Upper lobe of right lung (tissue), 1 donor: ENCODE data around the gene PARD3B. TPM values are rescaled to one million over a fixed set of nuclear protein-coding genes. Genes with fewer than 3 reads are reported as not detected.

Experiments
- ATAC-seq: fragments of 200-7000 bp; cut with Tn5 transposase; one replicate; pipeline ENCODE4 v1.9.1; 2020; ENCODE audit warnings: mild to moderate bottlenecking, moderate library complexity
- DNase-seq: peaks from one replicate; pipeline ENCODE4 v3.0.0-alpha.2; 2020
- H3K27ac ChIP-seq: fragments of 200-600 bp; one replicate; pipeline ENCODE4 v1.8.0; 2022
- H3K27me3 ChIP-seq: fragments of 200-600 bp; one replicate; pipeline ENCODE4 v1.8.0; 2022; ENCODE audit warnings: mild to moderate bottlenecking
- H3K36me3 ChIP-seq: fragments of 200-600 bp; one replicate; pipeline ENCODE4 v1.8.0; 2022
- H3K4me1 ChIP-seq: fragments of 200-600 bp; one replicate; pipeline ENCODE4 v1.8.0; 2022
- H3K4me3 ChIP-seq: fragments of 200-600 bp; one replicate; pipeline ENCODE4 v1.8.0; 2022; ENCODE audit warnings: mild to moderate bottlenecking
- H3K9me3 ChIP-seq: fragments of 200-600 bp; one replicate; pipeline ENCODE4 v1.8.0; 2022
- intact Hi-C: fragments of 100-400 bp; cut with DNase I; formaldehyde crosslinking; loops from one replicate; pipeline ENCODE4 v1.11.0; 2022
- total RNA-seq: library from RNA; stranded (reverse); fragmentation: NEBNext Ultra II Directional; extraction: Animal tissue kit (Norgen Biotek cat#: 25700); gene quantifications from one replicate; pipeline ENCODE4 v1.2.1, GENCODE V29; 2021
- TF ChIP-seq, protein P1 (sequence below): fragments of 200-600 bp; IDR thresholded peaks from one replicate; pipeline ENCODE4 v1.8.0; 2022; ENCODE audit warnings: antibody characterized with exemption
- donor health status: DM: no; HTN: yes; CAD: no; lungs with severe emphysema.

Gene PARD3B
- total RNA-seq, 1 donor from 2014 or later, result 32.5 TPM

GRCh38 chr2:205566606-205567168, 1021.4 kb downstream of the PARD3B start:
- H3K4me1 ChIP-seq, result no peaks in the 10 kb centered on the region
- intact Hi-C loops, result no loop called here
- no peaks in the 10 kb centered on the region for H3K27me3 ChIP-seq
- no peaks in the 10 kb centered on the region for H3K9me3 ChIP-seq
- no peak for DNase-seq
- ATAC-seq, result no peak
- no peak overlapping the region for H3K4me3 ChIP-seq
- TF ChIP-seq, protein P1, sequence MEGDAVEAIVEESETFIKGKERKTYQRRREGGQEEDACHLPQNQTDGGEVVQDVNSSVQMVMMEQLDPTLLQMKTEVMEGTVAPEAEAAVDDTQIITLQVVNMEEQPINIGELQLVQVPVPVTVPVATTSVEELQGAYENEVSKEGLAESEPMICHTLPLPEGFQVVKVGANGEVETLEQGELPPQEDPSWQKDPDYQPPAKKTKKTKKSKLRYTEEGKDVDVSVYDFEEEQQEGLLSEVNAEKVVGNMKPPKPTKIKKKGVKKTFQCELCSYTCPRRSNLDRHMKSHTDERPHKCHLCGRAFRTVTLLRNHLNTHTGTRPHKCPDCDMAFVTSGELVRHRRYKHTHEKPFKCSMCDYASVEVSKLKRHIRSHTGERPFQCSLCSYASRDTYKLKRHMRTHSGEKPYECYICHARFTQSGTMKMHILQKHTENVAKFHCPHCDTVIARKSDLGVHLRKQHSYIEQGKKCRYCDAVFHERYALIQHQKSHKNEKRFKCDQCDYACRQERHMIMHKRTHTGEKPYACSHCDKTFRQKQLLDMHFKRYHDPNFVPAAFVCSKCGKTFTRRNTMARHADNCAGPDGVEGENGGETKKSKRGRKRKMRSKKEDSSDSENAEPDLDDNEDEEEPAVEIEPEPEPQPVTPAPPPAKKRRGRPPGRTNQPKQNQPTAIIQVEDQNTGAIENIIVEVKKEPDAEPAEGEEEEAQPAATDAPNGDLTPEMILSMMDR, result no peak
- no peaks in the 10 kb centered on the region for H3K36me3 ChIP-seq
- H3K27ac ChIP-seq, result no peak overlapping the region

GRCh38 chr2:205568620-205569019, 1023.3 kb downstream of the PARD3B start:
- H3K27ac ChIP-seq, result no peak overlapping the region
- no peaks in the 10 kb centered on the region for H3K27me3 ChIP-seq
- no peaks in the 10 kb centered on the region for H3K36me3 ChIP-seq
- DNase-seq (no peak), ATAC-seq (no peak)
- no peaks in the 10 kb centered on the region for H3K9me3 ChIP-seq
- intact Hi-C loops, result no loop called here
- TF ChIP-seq, protein P1, result no peak
- no peaks in the 10 kb centered on the region for H3K4me1 ChIP-seq
- no peak overlapping the region for H3K4me3 ChIP-seq

DNA sequence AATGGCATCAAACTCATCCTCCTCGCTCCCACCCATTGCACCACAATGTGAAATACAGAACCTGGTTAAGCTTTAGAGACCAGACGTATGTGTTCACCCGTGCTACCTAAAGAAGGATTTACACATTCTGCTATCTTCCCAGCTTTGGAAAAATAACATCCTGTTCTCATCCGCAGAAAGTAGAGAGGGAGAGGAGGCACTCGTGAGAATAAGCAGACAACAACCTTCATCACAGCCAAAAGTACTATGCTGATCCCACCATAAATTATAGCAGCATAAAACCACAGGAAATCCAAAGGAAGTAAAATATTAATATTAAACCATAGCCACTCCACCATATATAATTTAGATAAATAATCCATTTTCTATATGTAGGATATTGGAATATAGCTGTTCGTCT, 1025.4 kb downstream of the PARD3B start:
- TF ChIP-seq, protein P1, result no peak
- intact Hi-C loops, result no loop called here
- Histone ChIP-seq H3K4me3 (no peak overlapping the region), H3K4me1 (no peaks in the 10 kb centered on the region), H3K27ac (no peak overlapping the region), H3K9me3 (no peaks in the 10 kb centered on the region), H3K36me3 (no peaks in the 10 kb centered on the region), H3K27me3 (no peaks in the 10 kb centered on the region)
- no peak for DNase-seq
- ATAC-seq, result no peak

DNA sequence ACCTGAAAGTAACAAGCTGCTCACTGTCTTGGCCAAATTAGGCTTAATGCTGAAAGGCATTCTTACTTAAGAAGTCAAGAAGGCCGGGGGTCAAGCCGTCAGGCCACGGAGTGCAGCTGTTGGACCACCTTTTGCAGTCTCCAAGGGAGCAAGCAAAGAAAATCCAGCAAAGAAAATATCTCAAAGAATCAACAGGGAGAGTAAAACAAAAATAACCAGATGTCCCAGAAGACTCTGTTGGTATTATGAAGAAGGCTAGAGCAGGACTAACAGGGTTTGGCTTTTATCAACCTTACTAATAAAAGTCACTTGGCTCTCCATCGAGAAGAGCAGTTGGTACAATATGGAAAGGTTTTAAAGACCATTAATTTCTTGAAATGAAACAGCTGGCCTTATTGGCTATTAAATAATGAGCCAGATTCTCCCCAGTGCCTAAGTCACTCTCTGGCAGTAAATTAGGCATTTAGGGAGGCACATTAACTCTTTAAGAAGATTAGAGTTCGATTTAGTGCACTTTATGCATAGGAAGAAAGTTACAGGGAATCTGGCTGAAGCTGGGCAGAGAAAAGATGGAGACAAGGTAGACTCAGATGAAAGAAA, 1026.2 kb downstream of the PARD3B start:
- no peak overlapping the region for H3K27ac ChIP-seq
- intact Hi-C loops, result no loop called here
- no peak for DNase-seq
- ATAC-seq, result no peak
- no peaks in the 10 kb centered on the region for H3K9me3 ChIP-seq
- TF ChIP-seq, protein P1, result no peak
- no peak overlapping the region for H3K4me3 ChIP-seq
- no peaks in the 10 kb centered on the region for H3K36me3 ChIP-seq
- no peaks in the 10 kb centered on the region for H3K4me1 ChIP-seq
- H3K27me3 ChIP-seq, result no peaks in the 10 kb centered on the region

DNA sequence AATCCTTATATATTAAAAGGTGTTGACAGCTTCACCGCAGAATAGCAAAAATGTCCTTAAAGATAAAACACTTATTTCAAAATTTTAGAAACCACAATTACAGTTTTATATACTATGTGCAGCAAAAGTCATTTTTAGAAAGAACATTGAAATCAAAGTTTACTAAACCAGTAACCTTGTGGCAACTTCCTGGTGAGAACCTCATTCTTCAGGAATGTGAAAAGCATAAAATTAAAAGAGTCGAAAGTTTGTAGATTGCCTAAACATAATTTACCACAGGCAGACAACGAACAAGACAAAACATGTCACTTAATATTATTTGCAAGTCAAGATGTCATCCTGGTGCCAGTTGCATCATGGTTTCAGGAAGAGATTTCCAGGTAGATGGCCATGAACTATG, 1028.7 kb downstream of the PARD3B start:
- intact Hi-C loops, result no loop called here
- DNase-seq (no peak), ATAC-seq (no peak)
- no peaks in the 10 kb centered on the region for H3K27me3 ChIP-seq
- H3K36me3 ChIP-seq, result no peaks in the 10 kb centered on the region
- TF ChIP-seq, protein P1, result no peak
- no peaks in the 10 kb centered on the region for H3K4me1 ChIP-seq
- H3K9me3 ChIP-seq, result no peaks in the 10 kb centered on the region
- H3K27ac ChIP-seq, result no peak overlapping the region
- no peak overlapping the region for H3K4me3 ChIP-seq
